H1 (cell line): ENCODE data around the gene PTPN12.

Source experiments
- HDAC2 ChIP-seq, 2 experiments: fragments of 300-600 bp in 1 of 2; sonication (generic) in 1 of 2; IDR thresholded peaks; 2 replicates each; pipeline ENCODE4 v1.6.1; 2011 to 2012; ENCODE audit warnings: low read depth in 2 of 2, low read length in 2 of 2, mild to moderate bottlenecking in 2 of 2, moderate library complexity in 2 of 2, borderline replicate concordance in 1 of 2, inconsistent platforms in 1 of 2
- RFX5 ChIP-seq: IDR thresholded peaks from 2 replicates; pipeline ENCODE4 v1.6.1; 2011; ENCODE audit warnings: low read depth, low read length, improper control_type of control experiment, borderline replicate concordance
- SUZ12 ChIP-seq: fragments of 200-600 bp; sonication (generic); IDR thresholded peaks from 2 replicates; pipeline ENCODE4 v1.6.1; 2012; ENCODE audit warnings: mild to moderate bottlenecking, inconsistent platforms, low read length, moderate library complexity, mixed read lengths
- ZNF274 ChIP-seq: IDR thresholded peaks from 2 replicates; pipeline ENCODE4 v1.7.0; 2012; ENCODE audit warnings: low read length, borderline replicate concordance; ENCODE audit errors: extremely low read depth
- TF ChIP-seq, protein P1 (sequence below): IDR thresholded peaks from 2 replicates; pipeline ENCODE4 v1.6.1; 2012; ENCODE audit warnings: low read length, inconsistent platforms
- TF ChIP-seq, protein P2 (sequence below), 3 experiments: IDR thresholded peaks; 1 replicate in 2 of 3; 2 replicates in 1 of 3; pipeline versions ENCODE4 v1.5.1 to v1.6.1; 2011; ENCODE audit warnings: low read length in 3 of 3, mild to moderate bottlenecking in 3 of 3, inconsistent platforms in 2 of 3, low read depth in 1 of 3, moderate library complexity in 1 of 3; ENCODE audit not compliant: insufficient read depth in 1 of 3; ENCODE audit errors: control extremely low read depth in 1 of 3

DNA sequence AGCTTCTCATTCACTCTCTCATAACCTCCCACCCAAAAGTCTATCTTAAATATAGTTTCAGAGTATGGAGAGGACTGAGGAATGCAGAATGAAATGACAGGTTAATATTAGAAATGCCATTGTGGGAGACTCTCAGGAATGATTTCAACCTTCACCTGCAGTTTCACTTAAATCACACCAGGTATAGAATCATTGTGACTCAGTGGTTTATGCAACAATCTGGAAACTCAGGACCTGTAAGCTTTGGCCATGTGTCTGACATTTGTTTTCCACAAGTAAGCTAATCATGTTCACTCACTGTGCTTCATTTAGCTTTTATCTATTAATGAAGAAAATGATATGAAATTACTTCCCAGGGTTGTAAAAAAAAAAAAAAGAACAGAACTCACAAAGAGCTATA, 8.7 kb upstream of the PTPN12 start:
- TF ChIP-seq HDAC2 (IDR thresholded peaks at IDR 0.05; ENCODE audit: borderline replicate concordance in 1 of 2, low read depth in 2 of 2, low read length in 2 of 2): no peak
- TF ChIP-seq, protein P1, sequence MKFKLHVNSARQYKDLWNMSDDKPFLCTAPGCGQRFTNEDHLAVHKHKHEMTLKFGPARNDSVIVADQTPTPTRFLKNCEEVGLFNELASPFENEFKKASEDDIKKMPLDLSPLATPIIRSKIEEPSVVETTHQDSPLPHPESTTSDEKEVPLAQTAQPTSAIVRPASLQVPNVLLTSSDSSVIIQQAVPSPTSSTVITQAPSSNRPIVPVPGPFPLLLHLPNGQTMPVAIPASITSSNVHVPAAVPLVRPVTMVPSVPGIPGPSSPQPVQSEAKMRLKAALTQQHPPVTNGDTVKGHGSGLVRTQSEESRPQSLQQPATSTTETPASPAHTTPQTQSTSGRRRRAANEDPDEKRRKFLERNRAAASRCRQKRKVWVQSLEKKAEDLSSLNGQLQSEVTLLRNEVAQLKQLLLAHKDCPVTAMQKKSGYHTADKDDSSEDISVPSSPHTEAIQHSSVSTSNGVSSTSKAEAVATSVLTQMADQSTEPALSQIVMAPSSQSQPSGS: no peak
- TF ChIP-seq RFX5: no peak
- TF ChIP-seq, protein P2, sequence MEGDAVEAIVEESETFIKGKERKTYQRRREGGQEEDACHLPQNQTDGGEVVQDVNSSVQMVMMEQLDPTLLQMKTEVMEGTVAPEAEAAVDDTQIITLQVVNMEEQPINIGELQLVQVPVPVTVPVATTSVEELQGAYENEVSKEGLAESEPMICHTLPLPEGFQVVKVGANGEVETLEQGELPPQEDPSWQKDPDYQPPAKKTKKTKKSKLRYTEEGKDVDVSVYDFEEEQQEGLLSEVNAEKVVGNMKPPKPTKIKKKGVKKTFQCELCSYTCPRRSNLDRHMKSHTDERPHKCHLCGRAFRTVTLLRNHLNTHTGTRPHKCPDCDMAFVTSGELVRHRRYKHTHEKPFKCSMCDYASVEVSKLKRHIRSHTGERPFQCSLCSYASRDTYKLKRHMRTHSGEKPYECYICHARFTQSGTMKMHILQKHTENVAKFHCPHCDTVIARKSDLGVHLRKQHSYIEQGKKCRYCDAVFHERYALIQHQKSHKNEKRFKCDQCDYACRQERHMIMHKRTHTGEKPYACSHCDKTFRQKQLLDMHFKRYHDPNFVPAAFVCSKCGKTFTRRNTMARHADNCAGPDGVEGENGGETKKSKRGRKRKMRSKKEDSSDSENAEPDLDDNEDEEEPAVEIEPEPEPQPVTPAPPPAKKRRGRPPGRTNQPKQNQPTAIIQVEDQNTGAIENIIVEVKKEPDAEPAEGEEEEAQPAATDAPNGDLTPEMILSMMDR (IDR thresholded peaks at IDR 0.05; ENCODE audit: control extremely low read depth in 1 of 3, insufficient read depth in 1 of 3, low read depth in 1 of 3, low read length in 3 of 3): no peak
- TF ChIP-seq ZNF274: no peak
- TF ChIP-seq SUZ12: no peak
